Tibial nerve (tissue), 4 donors: ENCODE measurements around the gene ABCG2. TPM values are rescaled to one million over a fixed set of nuclear protein-coding genes. Genes with fewer than 3 reads are reported as not detected.

Experiments
- DNase-seq, 2 donors: peaks; one replicate each; pipeline ENCODE4 v3.0.0-alpha.2; 2019; ENCODE audit warnings: low spot score in 2 of 2
- H3K27ac ChIP-seq, 4 donors: fragments of 200-600 bp; sonication (generic) in 3 of 4; one replicate each; pipeline ENCODE4 v1.5.1; 2017 to 2019; ENCODE audit warnings: mild to moderate bottlenecking in 1 of 4
- H3K27me3 ChIP-seq, 2 donors: fragments of 200-600 bp; sonication (generic) in 1 of 2; one replicate each; pipeline versions ENCODE4 v1.5.1 to v1.6.0; 2017 to 2019
- H3K36me3 ChIP-seq, 3 donors: fragments of 200-600 bp; sonication (generic); one replicate each; pipeline ENCODE4 v1.5.1; 2018 to 2019
- H3K4me1 ChIP-seq, 4 donors: fragments of 200-600 bp; sonication (generic) in 3 of 4; one replicate each; pipeline ENCODE4 v1.5.1; 2017 to 2019
- H3K4me3 ChIP-seq, 4 donors: fragments of 200-600 bp; sonication (generic) in 3 of 4; one replicate each; pipeline ENCODE4 v1.5.1; 2017 to 2019; ENCODE audit warnings: mild to moderate bottlenecking in 1 of 4, moderate library complexity in 1 of 4
- H3K9me3 ChIP-seq, 4 donors: fragments of 200-600 bp; sonication (generic) in 3 of 4; one replicate each; pipeline ENCODE4 v1.5.1; 2017 to 2019
- CTCF ChIP-seq, 5 experiments: fragments of 200-600 bp in 3 of 5; fragments of 450-650 bp in 2 of 5; sonication (generic) in 3 of 5; IDR thresholded peaks; one replicate each; pipeline ENCODE4 v1.5.1; 2016 to 2019; ENCODE audit warnings: antibody characterized with exemption in 5 of 5, mild to moderate bottlenecking in 3 of 5, moderate library complexity in 2 of 5
- EP300 ChIP-seq, 2 donors: sonication (generic); formaldehyde crosslinking; IDR thresholded peaks; one replicate each; pipeline ENCODE4 v1.6.1; 2017; ENCODE audit warnings: antibody characterized with exemption in 2 of 2, mild to moderate bottlenecking in 1 of 2
- POLR2A ChIP-seq, 2 donors: fragments of 450-650 bp; IDR thresholded peaks; one replicate each; pipeline ENCODE4 v1.6.1; 2017; ENCODE audit warnings: antibody characterized with exemption in 2 of 2, mild to moderate bottlenecking in 2 of 2, moderate library complexity in 2 of 2
- WGBS, 2 donors: methylation state at CpG; one replicate each; pipeline ENCODE4 v1.1.5; 2018; 5-methylcytosine and 5-hydroxymethylcytosine counted together
- total RNA-seq, 4 donors: library from RNA; depleted of rRNA; stranded (reverse); fragments of >200 nt; gene quantifications; one replicate each; pipeline ENCODE4 v1.1.0, GENCODE V29; 2016

The ABCG2 gene
- total RNA-seq, 4 donors from 2014 or later: 5.3 to 12.0 (median 8.2) TPM

GRCh38 chr4:88054901-88055300 lies 103.5 kb downstream of the ABCG2 start:
- peaks cover 0 to 78% (median 2%) of the 10 kb centered on the region in 3 donors for H3K36me3 ChIP-seq

GRCh38 chr4:88054229-88054628 lies 104.2 kb downstream of the ABCG2 start:
- no peak for TF ChIP-seq POLR2A (IDR thresholded peaks at IDR 0.05)
- no peak for TF ChIP-seq EP300 (IDR thresholded peaks at IDR 0.05)
- no peak for TF ChIP-seq CTCF (IDR thresholded peaks at IDR 0.05)

More at GRCh38 chr4:88054901-88055300, 103.5 kb downstream of the ABCG2 start:
- TF ChIP-seq POLR2A (IDR thresholded peaks at IDR 0.05): no peak
- peak in 3 of 5 experiments; percentile 8 to 21 (median 15) for TF ChIP-seq CTCF (IDR thresholded peaks at IDR 0.05)
- TF ChIP-seq EP300 (IDR thresholded peaks at IDR 0.05): no peak
- no peaks in the 10 kb centered on the region for H3K9me3 ChIP-seq
- DNase-seq: peak in 1 of 2 donors; percentile 25
- H3K27ac ChIP-seq: peak overlapping the region in 1 of 4 donors; percentile 23
- H3K27me3 ChIP-seq: no peaks in the 10 kb centered on the region
- 79 to 98% methylated on average over 3 of the region's 3 CpGs for WGBS, 2 donors
- H3K4me1 ChIP-seq: no peaks in the 10 kb centered on the region
- H3K4me3 ChIP-seq: no peak overlapping the region

GRCh38 chr4:88045021-88045420 lies 113.4 kb downstream of the ABCG2 start:
- peaks cover 0 to 86% (median 12%) of the 10 kb centered on the region in 3 donors for H3K36me3 ChIP-seq
- H3K9me3 ChIP-seq: no peaks in the 10 kb centered on the region
- DNase-seq: no peak
- TF ChIP-seq POLR2A (IDR thresholded peaks at IDR 0.05): no peak
- no peak for TF ChIP-seq EP300 (IDR thresholded peaks at IDR 0.05)
- no peak for TF ChIP-seq CTCF (IDR thresholded peaks at IDR 0.05)
- H3K27me3 ChIP-seq: no peaks in the 10 kb centered on the region
- H3K27ac ChIP-seq: peak overlapping the region in 1 of 4 donors; percentile 25
- peaks cover 0 to 3% (median 0%) of the 10 kb centered on the region in 4 donors for H3K4me1 ChIP-seq
- H3K4me3 ChIP-seq: no peak overlapping the region

More at GRCh38 chr4:88054229-88054628, 104.2 kb downstream of the ABCG2 start:
- H3K4me3 ChIP-seq: no peak overlapping the region
- no peak for DNase-seq
- 72% methylated on average over 4 of the region's 4 CpGs for WGBS, 2 donors
- H3K27ac ChIP-seq: peak overlapping the region in 1 of 4 donors; percentile 37
- H3K36me3 ChIP-seq: peaks cover 0 to 72% (median 2%) of the 10 kb centered on the region in 3 donors
- H3K4me1 ChIP-seq: peaks cover 0 to under 1% (median 0%) of the 10 kb centered on the region in 4 donors
- no peaks in the 10 kb centered on the region for H3K9me3 ChIP-seq
- H3K27me3 ChIP-seq: no peaks in the 10 kb centered on the region

DNA sequence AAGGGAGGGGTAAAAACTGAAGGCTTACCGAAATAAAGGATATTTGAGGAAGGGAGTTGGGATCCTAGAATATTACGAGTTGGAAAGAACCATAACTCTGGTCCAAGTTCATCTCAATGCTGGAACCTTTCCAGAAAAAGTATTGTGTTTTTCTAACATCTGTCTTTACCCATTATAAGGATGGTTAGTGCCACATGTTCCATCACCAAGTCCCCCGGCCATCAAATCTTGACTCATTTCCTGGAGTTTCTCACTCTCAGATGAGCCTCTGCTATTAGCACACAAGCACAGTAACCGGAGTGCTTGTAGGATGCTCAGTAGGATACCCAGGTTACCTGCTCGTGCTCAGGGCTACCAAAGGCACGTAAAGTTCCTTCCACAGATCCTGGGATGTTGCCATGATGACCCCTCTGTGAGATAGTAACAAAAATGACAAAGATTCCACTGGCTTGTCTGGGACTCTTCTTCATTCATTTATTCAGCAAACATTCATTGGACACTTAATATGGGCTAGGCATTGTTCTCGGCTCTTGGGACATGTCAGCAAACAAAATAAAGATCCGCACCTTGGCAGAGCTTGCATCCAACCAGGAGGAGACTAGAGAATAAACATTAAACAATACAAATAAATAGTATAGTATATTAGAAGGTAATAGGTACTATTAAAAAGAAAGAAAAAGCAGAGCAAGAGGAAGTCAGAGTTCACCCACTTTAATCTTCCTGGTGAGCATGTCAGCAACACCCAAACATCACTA lies 114.7 kb downstream of the ABCG2 start:
- Histone ChIP-seq H3K4me1 (no peaks in the 10 kb centered on the region), H3K27me3 (no peaks in the 10 kb centered on the region), H3K36me3 (peaks cover 0 to 96% (median 12%) of the 10 kb centered on the region in 3 donors), H3K27ac (no peak overlapping the region), H3K9me3 (no peaks in the 10 kb centered on the region), H3K4me3 (no peak overlapping the region)
- TF ChIP-seq POLR2A (IDR thresholded peaks at IDR 0.05): no peak
- TF ChIP-seq EP300 (IDR thresholded peaks at IDR 0.05): no peak
- TF ChIP-seq CTCF (IDR thresholded peaks at IDR 0.05): no peak
- 87% methylated on average over 8 of the region's 8 CpGs for WGBS, 2 donors
- DNase-seq: no peak

- H3K4me3 ChIP-seq: no peak overlapping the region
- H3K27me3 ChIP-seq: no peaks in the 10 kb centered on the region
- DNase-seq: no peak
- TF ChIP-seq POLR2A (IDR thresholded peaks at IDR 0.05) (no peak), EP300 (IDR thresholded peaks at IDR 0.05) (no peak), CTCF (IDR thresholded peaks at IDR 0.05) (no peak)
- WGBS, 2 donors: 64 to 76% methylated on average over 1 of the region's 1 CpG
- peak overlapping the region in 1 of 4 donors; percentile 36 for H3K27ac ChIP-seq
- H3K9me3 ChIP-seq: no peaks in the 10 kb centered on the region
- no peaks in the 10 kb centered on the region for H3K4me1 ChIP-seq
- peaks cover 0 to 96% (median 12%) of the 10 kb centered on the region in 3 donors for H3K36me3 ChIP-seq
These were observed 115.4 kb downstream of the ABCG2 start for GRCh38 chr4:88043001-88043400.
